Thoracic aorta (tissue), 2 donors: Measurements from ENCODE around the gene MED15. TPM values are rescaled to one million over a fixed set of nuclear protein-coding genes. Genes with fewer than 3 reads are reported as not detected.

Experiments
- ATAC-seq: fragments of 150-250 bp; one replicate; pipeline ENCODE4 v1.8.0; 2017; ENCODE audit warnings: low read depth; ENCODE audit not compliant: insufficient number of reproducible peaks, low FRiP score
- DNase-seq: peaks from one replicate; pipeline ENCODE4 v3.0.0-alpha.2; 2020; ENCODE audit warnings: low spot score
- H3K27ac ChIP-seq, 2 donors: fragments of 200-600 bp; sonication (generic); 1 replicate in 1 of 2; 2 replicates in 1 of 2; pipeline ENCODE4 v1.5.1; 2016; ENCODE audit warnings: mild to moderate bottlenecking in 2 of 2, moderate library complexity in 2 of 2
- H3K27me3 ChIP-seq: fragments of 200-600 bp; sonication (generic); replicated peaks from 2 replicates; pipeline ENCODE4 v1.6.0; 2016; ENCODE audit warnings: mild to moderate bottlenecking; ENCODE audit not compliant: insufficient read depth
- H3K36me3 ChIP-seq: fragments of 200-600 bp; sonication (generic); one replicate; pipeline ENCODE4 v1.5.1; 2016
- H3K4me1 ChIP-seq, 2 donors: fragments of 200-600 bp; sonication (generic); 1 replicate in 1 of 2; 2 replicates in 1 of 2; pipeline versions ENCODE4 v1.5.1 to v1.6.0; 2016; ENCODE audit warnings: low read depth in 2 of 2, mild to moderate bottlenecking in 1 of 2; ENCODE audit not compliant: control insufficient read depth in 1 of 2
- H3K4me3 ChIP-seq: fragments of 200-600 bp; sonication (generic); 2 replicates; pipeline ENCODE4 v1.5.1; 2016; ENCODE audit warnings: mild to moderate bottlenecking
- H3K9me3 ChIP-seq: fragments of 200-600 bp; sonication (generic); 2 replicates; pipeline ENCODE4 v1.5.1; 2016
- CTCF ChIP-seq: fragments of 200-600 bp; sonication (generic); IDR thresholded peaks from one replicate; pipeline ENCODE4 v1.5.1; 2019; ENCODE audit warnings: antibody characterized with exemption
- total RNA-seq, 2 donors: library from RNA; depleted of rRNA; stranded (reverse); fragments of >200 nt; gene quantifications; one replicate each; pipeline versions ENCODE4 v1.1.0 to v1.2.3, GENCODE V29; 2016

Gene MED15
- total RNA-seq, 2 donors from 2014 or later = 78.9 to 98.6 TPM

DNA sequence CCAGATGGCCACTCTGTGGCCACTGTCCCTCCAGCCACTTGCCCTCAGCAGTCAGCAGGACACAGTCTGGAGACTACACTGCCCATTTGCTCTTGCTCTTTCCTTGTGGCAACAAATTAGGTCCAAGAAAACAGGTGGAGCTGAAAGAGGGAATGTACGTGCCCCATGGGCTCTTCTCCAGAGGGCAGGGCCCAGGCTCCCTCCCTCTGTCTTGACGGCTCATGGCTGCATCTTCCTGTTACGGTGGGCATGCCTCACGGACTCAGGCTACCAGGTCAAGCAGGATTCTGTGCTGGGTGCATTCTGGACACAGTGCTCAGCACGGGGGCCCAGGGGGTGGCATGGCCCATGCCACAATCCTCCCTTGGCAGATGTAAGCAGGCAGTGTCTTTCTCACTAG lies 71.3 kb downstream of the MED15 start:
- peaks cover 8 to 22% of the 10 kb centered on the region in 2 donors for H3K4me1 ChIP-seq
- DNase-seq (no peak), ATAC-seq (no peak)
- H3K9me3 ChIP-seq = no peaks in the 10 kb centered on the region
- peaks cover 42% of the 10 kb centered on the region for H3K36me3 ChIP-seq
- H3K27ac ChIP-seq = no peak overlapping the region
- H3K4me3 ChIP-seq = no peak overlapping the region
- TF ChIP-seq CTCF = no peak
- no peaks in the 10 kb centered on the region for H3K27me3 ChIP-seq

- H3K27me3 ChIP-seq = no peaks in the 10 kb centered on the region
- ATAC-seq (no peak), DNase-seq (no peak)
- H3K4me3 ChIP-seq = no peak overlapping the region
- H3K36me3 ChIP-seq = peaks cover 41% of the 10 kb centered on the region
- TF ChIP-seq CTCF = no peak
- peaks cover 8 to 22% of the 10 kb centered on the region in 2 donors for H3K4me1 ChIP-seq
- H3K9me3 ChIP-seq = no peaks in the 10 kb centered on the region
- no peak overlapping the region for H3K27ac ChIP-seq
These were observed 72.1 kb downstream of the MED15 start for GRCh38 chr22:20579273-20580120.

GRCh38 chr22:20580179-20580578 lies 72.8 kb downstream of the MED15 start:
- H3K4me1 ChIP-seq = peaks cover 8 to 22% of the 10 kb centered on the region in 2 donors
- peaks cover 41% of the 10 kb centered on the region for H3K36me3 ChIP-seq
- H3K4me3 ChIP-seq = no peak overlapping the region
- ATAC-seq (no peak), DNase-seq (no peak)
- no peaks in the 10 kb centered on the region for H3K27me3 ChIP-seq
- no peak overlapping the region for H3K27ac ChIP-seq
- no peak for TF ChIP-seq CTCF
- no peaks in the 10 kb centered on the region for H3K9me3 ChIP-seq

DNA sequence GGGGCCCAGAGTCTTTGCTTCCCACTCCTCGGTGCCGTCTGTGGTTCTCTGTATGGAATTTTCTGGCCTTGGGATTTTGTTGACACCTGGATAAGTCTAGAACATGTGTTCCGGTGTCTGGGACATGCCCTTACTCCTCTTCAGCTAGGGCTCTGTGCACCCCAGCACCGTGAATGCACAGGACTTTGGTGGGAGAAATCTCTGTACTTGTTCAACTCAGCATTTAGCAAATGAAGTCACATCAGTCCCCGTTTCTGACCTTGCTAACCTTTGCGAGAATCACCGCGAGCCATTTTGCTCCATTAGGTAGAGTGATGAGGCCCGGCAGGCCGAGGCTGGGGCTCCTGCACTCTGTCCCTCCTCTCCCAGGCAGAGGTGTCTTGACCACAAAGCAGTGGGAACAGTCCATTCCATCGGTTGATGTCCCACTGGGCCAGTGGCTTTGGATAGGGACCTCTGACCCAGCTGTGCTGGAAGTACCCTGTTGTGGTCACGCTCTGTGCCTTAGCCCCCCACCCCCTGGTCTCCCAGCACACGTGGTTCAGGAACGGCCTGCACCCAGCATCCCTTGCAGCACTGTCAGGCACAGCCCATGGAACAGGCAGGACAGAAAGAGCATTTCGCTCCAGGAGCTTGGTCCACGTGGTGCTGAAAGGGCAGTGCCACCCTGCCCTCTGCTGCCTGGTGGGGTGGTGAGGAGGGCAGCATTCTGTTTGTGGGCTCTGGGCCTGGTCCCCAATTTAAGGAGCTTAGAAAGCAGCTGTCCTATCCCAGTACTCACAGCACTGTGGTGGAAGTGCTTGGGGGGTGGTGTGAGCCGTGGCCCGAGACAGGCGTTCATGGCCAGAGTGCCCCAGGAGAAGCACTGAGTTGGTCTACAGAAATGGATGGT lies 73.4 kb downstream of the MED15 start:
- Histone ChIP-seq H3K4me1 (peaks cover 8 to 22% of the 10 kb centered on the region in 2 donors), H3K27me3 (no peaks in the 10 kb centered on the region), H3K36me3 (peaks cover 44% of the 10 kb centered on the region), H3K27ac (no peak overlapping the region), H3K9me3 (no peaks in the 10 kb centered on the region), H3K4me3 (no peak overlapping the region)
- TF ChIP-seq CTCF = no peak
- DNase-seq (no peak), ATAC-seq (no peak)

DNA sequence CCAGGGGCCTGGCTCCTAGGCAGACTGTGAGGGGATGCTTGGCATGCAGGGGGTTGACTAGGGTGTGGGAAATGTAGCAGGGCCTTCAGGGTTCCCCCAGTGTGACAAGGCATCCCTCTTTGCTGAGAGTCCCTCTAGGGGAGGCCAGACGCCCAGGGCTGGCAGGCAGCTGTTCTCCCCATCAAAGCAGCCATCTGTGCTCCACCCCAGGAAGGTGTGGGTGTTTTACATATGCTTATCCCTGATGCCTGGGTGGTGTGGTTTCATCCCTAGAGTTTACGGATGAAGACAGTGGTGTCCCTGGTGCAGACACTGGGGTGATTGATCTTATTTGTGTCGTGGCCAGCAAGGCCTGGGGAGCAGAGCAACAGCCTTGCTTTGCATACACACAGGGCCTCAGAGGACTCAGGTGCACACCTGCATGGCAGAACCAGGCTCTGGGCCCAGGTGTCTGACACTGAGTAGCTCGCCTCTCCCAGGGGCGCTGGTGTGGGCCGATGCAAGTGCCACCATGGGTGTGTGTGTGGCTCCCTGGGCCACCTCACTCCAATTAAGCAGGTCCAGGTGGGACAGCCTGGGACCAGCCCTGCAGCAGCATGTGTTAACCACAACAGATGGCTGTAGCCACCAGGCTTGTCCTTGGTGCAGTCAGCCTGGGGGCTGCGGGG lies 74.2 kb downstream of the MED15 start:
- peaks cover 5 to 20% of the 10 kb centered on the region in 2 donors for H3K4me1 ChIP-seq
- TF ChIP-seq CTCF = no peak
- no peaks in the 10 kb centered on the region for H3K9me3 ChIP-seq
- H3K36me3 ChIP-seq = peaks cover 44% of the 10 kb centered on the region
- ATAC-seq (no peak), DNase-seq (no peak)
- no peak overlapping the region for H3K27ac ChIP-seq
- H3K4me3 ChIP-seq = no peak overlapping the region
- no peaks in the 10 kb centered on the region for H3K27me3 ChIP-seq
